Peyer's patch (tissue), 4 donors: Measurements from ENCODE around the gene RCN1. TPM values are rescaled to one million over a fixed set of nuclear protein-coding genes. Genes with fewer than 3 reads are reported as not detected.

ENCODE experiments used
- DNase-seq, 3 donors: peaks; one replicate each; pipeline ENCODE4 v3.0.0-alpha.2; 2017 to 2019
- H3K27ac ChIP-seq, 4 donors: fragments of 200-600 bp; sonication (generic); one replicate each; pipeline ENCODE4 v1.5.1; 2016 to 2019
- H3K27me3 ChIP-seq, 2 donors: fragments of 200-600 bp; sonication (generic); one replicate each; pipeline ENCODE4 v1.5.1; 2019
- H3K36me3 ChIP-seq, 3 donors: fragments of 200-600 bp; sonication (generic); one replicate each; pipeline ENCODE4 v1.5.1; 2016 to 2019
- H3K4me1 ChIP-seq, 4 donors: fragments of 200-600 bp; sonication (generic); one replicate each; pipeline ENCODE4 v1.5.1; 2016 to 2019
- H3K4me3 ChIP-seq, 4 donors: fragments of 200-600 bp; sonication (generic); 1 replicate in 3 of 4; 2 replicates in 1 of 4; pipeline ENCODE4 v1.5.1; 2016 to 2019; ENCODE audit warnings: mild to moderate bottlenecking in 1 of 4
- H3K9me3 ChIP-seq, 4 donors: fragments of 200-600 bp; sonication (generic); one replicate each; pipeline ENCODE4 v1.5.1; 2016 to 2019; ENCODE audit warnings: mild to moderate bottlenecking in 1 of 4
- POLR2A ChIP-seq, 2 donors: fragments of 450-650 bp; IDR thresholded peaks; one replicate each; pipeline ENCODE4 v1.5.1; 2017; ENCODE audit warnings: antibody characterized with exemption in 2 of 2, mild to moderate bottlenecking in 2 of 2, moderate library complexity in 2 of 2
- total RNA-seq, 4 donors: library from RNA; depleted of rRNA; stranded (reverse); fragments of >200 nt; gene quantifications; one replicate each; pipeline ENCODE4 v1.1.0, GENCODE V29; 2016
- TF ChIP-seq, protein P1 (sequence below), 6 experiments: fragments of 450-650 bp in 4 of 6; fragments of 200-600 bp in 2 of 6; sonication (generic) in 1 of 6; IDR thresholded peaks; one replicate each; pipeline ENCODE4 v1.5.1; 2017 to 2019; ENCODE audit warnings: antibody characterized with exemption in 6 of 6, mild to moderate bottlenecking in 3 of 6, moderate library complexity in 1 of 6

RCN1 gene
- total RNA-seq, 4 donors from 2014 or later, result 14.5 to 20.7 (median 18.7) TPM

- Histone ChIP-seq H3K27me3 (no peaks in the 10 kb centered on the region), H3K4me3 (no peak overlapping the region), H3K9me3 (no peaks in the 10 kb centered on the region), H3K27ac (no peak overlapping the region), H3K36me3 (peaks cover 0 to 9% (median 0%) of the 10 kb centered on the region in 3 donors), H3K4me1 (no peaks in the 10 kb centered on the region)
- DNase-seq, result no peak
- no peak for TF ChIP-seq POLR2A (IDR thresholded peaks at IDR 0.05)
- TF ChIP-seq, protein P1, sequence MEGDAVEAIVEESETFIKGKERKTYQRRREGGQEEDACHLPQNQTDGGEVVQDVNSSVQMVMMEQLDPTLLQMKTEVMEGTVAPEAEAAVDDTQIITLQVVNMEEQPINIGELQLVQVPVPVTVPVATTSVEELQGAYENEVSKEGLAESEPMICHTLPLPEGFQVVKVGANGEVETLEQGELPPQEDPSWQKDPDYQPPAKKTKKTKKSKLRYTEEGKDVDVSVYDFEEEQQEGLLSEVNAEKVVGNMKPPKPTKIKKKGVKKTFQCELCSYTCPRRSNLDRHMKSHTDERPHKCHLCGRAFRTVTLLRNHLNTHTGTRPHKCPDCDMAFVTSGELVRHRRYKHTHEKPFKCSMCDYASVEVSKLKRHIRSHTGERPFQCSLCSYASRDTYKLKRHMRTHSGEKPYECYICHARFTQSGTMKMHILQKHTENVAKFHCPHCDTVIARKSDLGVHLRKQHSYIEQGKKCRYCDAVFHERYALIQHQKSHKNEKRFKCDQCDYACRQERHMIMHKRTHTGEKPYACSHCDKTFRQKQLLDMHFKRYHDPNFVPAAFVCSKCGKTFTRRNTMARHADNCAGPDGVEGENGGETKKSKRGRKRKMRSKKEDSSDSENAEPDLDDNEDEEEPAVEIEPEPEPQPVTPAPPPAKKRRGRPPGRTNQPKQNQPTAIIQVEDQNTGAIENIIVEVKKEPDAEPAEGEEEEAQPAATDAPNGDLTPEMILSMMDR (IDR thresholded peaks at IDR 0.05), result no peak
Observed at GRCh38 chr11:32109138-32109537, 18.3 kb downstream of the RCN1 start.

- TF ChIP-seq, protein P1 (IDR thresholded peaks at IDR 0.05), result no peak
- TF ChIP-seq POLR2A (IDR thresholded peaks at IDR 0.05), result no peak
- no peak overlapping the region for H3K4me3 ChIP-seq
- no peak for DNase-seq
- H3K4me1 ChIP-seq, result no peaks in the 10 kb centered on the region
- H3K9me3 ChIP-seq, result no peaks in the 10 kb centered on the region
- H3K36me3 ChIP-seq, result peaks cover 0 to 6% (median 0%) of the 10 kb centered on the region in 3 donors
- no peaks in the 10 kb centered on the region for H3K27me3 ChIP-seq
- H3K27ac ChIP-seq, result no peak overlapping the region
Observed at GRCh38 chr11:32109592-32109991, 18.7 kb downstream of the RCN1 start.

DNA sequence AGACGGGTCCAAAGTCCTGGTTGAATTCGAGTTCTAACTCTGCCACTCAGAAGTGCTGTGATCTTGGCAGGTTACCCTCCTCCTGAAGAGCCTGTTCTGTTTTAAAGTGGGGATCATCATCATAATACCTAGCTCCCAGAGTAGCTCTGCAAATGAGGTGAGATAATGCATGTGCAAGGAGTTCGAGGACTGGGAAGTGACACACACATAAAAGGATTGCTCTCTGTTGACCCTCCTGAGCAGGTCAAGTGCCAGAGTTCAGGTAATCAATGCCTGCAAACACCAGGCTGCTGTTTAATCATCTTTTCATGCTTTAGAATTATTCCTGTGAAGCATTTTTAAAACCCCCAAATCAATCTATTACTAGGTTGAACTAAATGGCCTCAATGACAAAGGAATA is 19.9 kb downstream of the RCN1 start:
- Histone ChIP-seq H3K27me3 (no peaks in the 10 kb centered on the region), H3K4me1 (no peaks in the 10 kb centered on the region), H3K36me3 (peaks cover 0 to 5% (median 0%) of the 10 kb centered on the region in 3 donors), H3K27ac (no peak overlapping the region), H3K9me3 (no peaks in the 10 kb centered on the region), H3K4me3 (no peak overlapping the region)
- no peak for DNase-seq
- TF ChIP-seq POLR2A (IDR thresholded peaks at IDR 0.05), result no peak
- TF ChIP-seq, protein P1 (IDR thresholded peaks at IDR 0.05), result no peak

GRCh38 chr11:32113200-32113919 is 22.5 kb downstream of the RCN1 start:
- Histone ChIP-seq H3K4me3 (no peak overlapping the region), H3K9me3 (no peaks in the 10 kb centered on the region), H3K4me1 (no peaks in the 10 kb centered on the region), H3K27me3 (no peaks in the 10 kb centered on the region), H3K36me3 (no peaks in the 10 kb centered on the region), H3K27ac (no peak overlapping the region)
- no peak for DNase-seq
- TF ChIP-seq, protein P1 (IDR thresholded peaks at IDR 0.05), result no peak
- TF ChIP-seq POLR2A (IDR thresholded peaks at IDR 0.05), result no peak

- no peak overlapping the region for H3K4me3 ChIP-seq
- no peaks in the 10 kb centered on the region for H3K27me3 ChIP-seq
- no peak for TF ChIP-seq POLR2A (IDR thresholded peaks at IDR 0.05)
- TF ChIP-seq, protein P1 (IDR thresholded peaks at IDR 0.05), result no peak
- H3K4me1 ChIP-seq, result no peaks in the 10 kb centered on the region
- H3K9me3 ChIP-seq, result no peaks in the 10 kb centered on the region
- no peaks in the 10 kb centered on the region for H3K36me3 ChIP-seq
- DNase-seq, result no peak
- H3K27ac ChIP-seq, result no peak overlapping the region
Observed at GRCh38 chr11:32113920-32114203, 23.0 kb downstream of the RCN1 start.

- Histone ChIP-seq H3K27me3 (no peaks in the 10 kb centered on the region), H3K36me3 (no peaks in the 10 kb centered on the region), H3K27ac (no peak overlapping the region), H3K9me3 (no peaks in the 10 kb centered on the region), H3K4me1 (no peaks in the 10 kb centered on the region), H3K4me3 (no peak overlapping the region)
- no peak for DNase-seq
- TF ChIP-seq POLR2A (IDR thresholded peaks at IDR 0.05), result no peak
- TF ChIP-seq, protein P1 (IDR thresholded peaks at IDR 0.05), result no peak
Observed at GRCh38 chr11:32115446-32115845, 24.6 kb downstream of the RCN1 start.
